Endometrial microvascular endothelial cells (primary cell): ENCODE results near the gene DPF1. TPM values are rescaled to one million over a fixed set of nuclear protein-coding genes. Genes with fewer than 3 reads are reported as not detected.
"Not testable (repeated sequence)": the region's sequence is repeated elsewhere in the genome, so short reads cannot be mapped to it uniquely, and the experiment has no call there.

Experiments used
- in situ Hi-C: cut with HindIII; loops from 2 replicates; pipeline ENCODE4 v1.10.0; 2017; ENCODE audit warnings: low sequenced_read_pairs, low pct_unique_long_range_greater_than_20kb; ENCODE audit errors: inconsistent ontology term
- total RNA-seq: library from RNA; depleted of rRNA; stranded (reverse); fragments of >200 nt; gene quantifications from one replicate; pipeline ENCODE4 v1.2.3, GENCODE V29; 2015; ENCODE audit errors: inconsistent ontology term

DPF1 gene
- total RNA-seq, result 14.9 TPM

DNA sequence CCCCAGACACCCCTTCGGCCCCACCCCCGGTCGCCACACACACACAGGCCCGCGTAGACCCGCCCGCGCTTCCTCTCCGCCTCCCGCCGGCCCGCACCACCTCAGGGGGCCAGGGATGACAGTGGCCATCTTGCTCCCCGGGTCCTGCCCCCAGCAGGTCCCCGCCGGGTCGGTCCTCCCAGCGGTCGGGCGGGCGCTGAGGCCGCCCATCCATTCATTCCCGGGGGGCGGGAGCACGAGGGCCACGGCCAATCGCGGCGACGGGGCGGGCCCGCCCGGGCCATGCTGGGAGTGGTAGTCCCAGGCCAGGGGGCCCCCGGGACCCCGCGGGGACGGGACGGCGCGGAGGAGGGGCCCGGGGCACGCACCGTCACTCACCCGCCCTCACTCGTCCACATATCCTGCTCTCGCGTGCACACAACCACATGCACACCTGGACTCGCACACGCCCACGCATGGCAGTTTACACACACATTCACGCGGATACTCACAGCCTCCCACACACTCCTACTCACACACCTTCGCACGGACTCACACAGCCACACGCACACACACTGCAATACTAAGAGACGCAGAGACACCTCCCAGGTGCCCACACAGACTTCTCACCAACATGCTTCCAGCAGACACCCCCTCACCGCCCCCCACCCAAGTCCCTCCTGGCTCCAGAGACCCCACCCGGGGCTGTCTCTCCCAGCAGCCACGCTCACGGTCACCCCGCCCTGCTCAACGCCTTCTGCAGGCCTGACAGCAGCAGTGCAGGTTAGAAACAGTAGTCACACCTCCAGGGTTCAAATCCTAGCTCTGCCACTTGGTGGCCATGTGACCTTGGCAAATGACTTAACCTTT lies at the start of gene DPF1:
Gene DPF1 (minus strand): TSS at position 209 of the 849 bp plus-strand sequence. CDS start 80 bp downstream, at position 129.
- in situ Hi-C loops, result no loop called here

DNA sequence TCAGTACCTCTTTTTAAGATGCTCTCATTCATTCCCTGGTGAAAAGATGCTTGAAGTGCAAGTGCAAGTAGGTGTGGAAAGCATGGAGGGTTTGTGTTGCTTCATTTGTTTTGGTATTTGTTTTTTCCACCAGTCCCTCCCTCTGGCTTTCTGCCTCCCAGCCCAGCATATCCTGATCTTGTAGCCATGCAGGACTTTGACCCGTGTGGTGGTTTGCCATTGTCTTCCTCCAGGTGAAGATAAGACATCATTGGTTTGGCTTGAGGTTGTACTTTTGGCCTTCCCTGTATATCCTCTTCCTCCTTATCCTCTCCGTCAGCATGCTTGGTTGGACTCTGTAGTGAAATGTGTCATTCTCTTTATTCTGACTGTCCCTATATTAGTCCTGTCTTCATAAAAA lies 49.5 kb upstream of the DPF1 start:
- in situ Hi-C loops, result no loop called here

DNA sequence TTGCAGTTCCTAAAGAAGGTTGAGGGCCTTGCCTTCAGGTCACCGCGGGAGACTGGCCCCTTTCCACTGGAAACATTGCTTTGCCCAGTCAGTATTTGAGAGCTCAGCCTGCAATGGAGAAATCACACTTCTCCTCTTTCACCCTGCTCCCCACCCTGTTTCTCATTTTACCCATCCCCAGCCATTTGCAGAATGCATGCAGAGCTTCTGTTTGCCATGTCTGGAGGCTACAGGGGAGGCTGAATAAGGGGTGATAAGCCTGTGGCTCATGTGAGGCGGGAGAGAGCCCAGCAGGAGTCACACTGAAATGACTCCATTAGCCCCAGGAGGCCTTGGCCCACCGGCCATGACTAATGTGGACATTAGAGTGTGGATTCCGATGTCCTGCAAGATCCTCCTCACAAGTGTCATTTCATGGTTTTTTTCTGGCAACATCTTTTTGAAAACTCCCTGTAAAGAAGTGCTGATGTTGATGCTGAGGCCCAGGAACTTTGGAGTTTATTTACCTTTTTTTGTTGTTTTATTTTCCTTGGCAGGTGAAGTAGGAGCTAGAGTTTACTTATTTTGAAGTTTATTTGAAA lies 46.7 kb upstream of the DPF1 start:
- in situ Hi-C loops, result no loop called here

DNA sequence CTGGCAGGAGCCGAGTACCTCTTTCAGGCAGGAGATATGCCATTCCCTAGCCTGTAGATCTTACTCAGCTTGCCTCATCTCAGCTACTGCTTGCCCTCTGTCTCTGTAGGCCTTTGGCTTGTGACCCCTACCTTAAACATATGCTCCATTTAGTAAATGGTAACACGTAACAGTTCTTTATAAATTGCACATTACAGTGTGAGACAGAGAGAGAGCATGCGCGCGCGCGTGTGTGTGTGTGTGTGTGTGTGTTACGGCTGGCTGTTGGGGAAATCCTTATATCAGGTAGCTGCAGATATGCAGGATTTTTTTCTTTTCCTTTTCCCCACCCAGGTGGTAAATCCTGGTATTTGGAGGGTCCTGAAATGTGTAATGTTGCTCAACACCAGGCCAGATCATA lies 44.5 kb upstream of the DPF1 start:
- in situ Hi-C loops, result loop anchor here (5.0 kb wide), 1 partner anchor 49 kb away; the partner anchor contains the start of genes KCNK6 and YIF1B

DNA sequence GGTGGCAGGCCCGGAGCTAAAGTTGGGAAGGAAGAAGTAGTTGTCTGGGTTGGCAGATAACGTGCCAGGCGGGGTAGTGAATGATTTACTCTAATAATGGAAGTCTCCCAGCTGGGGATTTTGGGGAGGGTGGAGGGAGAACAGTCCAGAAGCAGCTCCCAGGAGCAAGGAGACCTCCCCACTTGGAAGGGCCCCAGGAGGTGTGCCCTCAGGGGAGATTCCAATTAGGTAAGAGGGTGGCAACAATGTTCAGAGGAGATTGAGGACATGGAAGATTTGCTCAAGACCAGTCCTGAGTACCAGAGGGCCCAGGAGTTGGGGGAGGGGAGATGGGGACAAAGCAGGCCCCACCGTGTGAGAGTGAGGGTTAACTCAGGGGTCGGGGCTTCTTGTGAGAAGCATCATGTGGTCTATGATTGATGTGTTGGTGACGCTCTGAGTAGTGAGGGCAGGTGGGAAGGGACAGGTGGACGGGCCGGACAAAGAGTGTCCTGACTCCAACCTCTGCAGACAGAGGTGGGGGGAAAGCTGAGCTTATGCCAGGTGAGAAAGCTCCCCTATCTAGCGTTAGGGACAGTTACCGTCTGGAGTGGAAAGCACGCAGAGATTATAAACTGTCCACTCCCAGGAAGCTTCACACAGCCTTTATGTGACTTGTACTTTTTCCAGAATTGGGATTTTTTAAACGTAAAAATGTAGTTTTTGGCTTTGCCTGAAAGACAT lies 43.9 kb upstream of the DPF1 start:
- in situ Hi-C loops, result loop anchor here (5.0 kb wide), 1 partner anchor 49 kb away; the partner anchor contains the start of genes KCNK6 and YIF1B

DNA sequence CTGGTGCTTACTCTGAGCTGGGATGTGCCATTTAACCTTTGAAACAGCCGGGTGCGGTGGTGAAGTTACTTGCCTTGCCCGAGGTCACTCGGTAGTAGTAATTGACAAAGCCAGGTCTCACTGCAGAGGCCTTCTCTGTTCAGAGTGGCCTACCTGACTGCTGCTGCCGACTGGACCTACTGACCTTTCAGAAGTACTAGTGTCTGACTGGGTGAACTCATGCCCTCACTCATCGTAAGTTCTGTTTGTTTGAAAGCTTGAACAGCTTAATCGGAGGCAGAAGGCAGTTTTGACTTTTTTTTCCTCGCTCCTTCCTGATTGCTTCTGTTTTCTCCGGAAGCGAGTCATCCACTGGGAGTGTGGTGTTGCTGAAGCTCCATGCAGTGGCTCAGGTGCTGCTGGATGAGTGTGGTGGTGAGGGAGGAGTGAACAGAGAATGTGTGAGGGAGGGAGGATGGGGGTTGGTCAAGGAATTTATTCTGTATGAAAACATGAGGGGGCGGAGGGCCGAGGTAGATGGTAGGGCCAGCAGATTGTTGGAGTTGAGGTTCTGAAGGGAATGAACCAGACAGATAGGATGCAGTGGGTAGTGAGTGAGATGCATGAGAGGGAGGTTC lies 43.1 kb upstream of the DPF1 start:
- in situ Hi-C loops, result loop anchor here (5.0 kb wide), 1 partner anchor 50 kb away; the partner anchor contains the start of genes KCNK6 and YIF1B

DNA sequence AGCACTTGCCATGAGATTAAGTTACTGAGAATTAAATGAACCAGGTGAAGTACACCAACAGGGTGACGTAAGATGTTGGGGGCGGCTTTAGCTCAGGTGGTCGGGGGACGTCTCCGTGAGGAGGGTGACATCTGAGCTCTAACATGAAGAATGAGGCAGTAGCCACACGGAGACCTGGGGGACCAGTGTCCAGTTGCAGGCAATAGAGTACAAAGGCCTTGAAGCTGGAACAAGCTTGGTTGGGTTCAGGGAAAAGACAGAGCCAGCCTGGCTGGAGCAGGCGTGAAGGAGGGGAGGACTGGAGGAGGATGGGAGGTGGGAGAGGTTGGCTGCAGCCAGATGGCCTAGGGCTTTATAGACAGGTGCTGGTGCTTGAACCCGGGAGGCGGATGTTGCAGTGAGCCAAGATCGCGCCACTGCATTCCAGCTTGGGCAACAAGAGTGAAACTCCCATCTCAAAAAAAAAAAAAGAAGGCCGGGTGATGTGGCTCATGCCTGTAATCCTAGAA lies 42.0 kb upstream of the DPF1 start:
- in situ Hi-C loops, result loop anchor here (5.0 kb wide), 1 partner anchor 51 kb away; the partner anchor contains the start of genes KCNK6 and YIF1B

DNA sequence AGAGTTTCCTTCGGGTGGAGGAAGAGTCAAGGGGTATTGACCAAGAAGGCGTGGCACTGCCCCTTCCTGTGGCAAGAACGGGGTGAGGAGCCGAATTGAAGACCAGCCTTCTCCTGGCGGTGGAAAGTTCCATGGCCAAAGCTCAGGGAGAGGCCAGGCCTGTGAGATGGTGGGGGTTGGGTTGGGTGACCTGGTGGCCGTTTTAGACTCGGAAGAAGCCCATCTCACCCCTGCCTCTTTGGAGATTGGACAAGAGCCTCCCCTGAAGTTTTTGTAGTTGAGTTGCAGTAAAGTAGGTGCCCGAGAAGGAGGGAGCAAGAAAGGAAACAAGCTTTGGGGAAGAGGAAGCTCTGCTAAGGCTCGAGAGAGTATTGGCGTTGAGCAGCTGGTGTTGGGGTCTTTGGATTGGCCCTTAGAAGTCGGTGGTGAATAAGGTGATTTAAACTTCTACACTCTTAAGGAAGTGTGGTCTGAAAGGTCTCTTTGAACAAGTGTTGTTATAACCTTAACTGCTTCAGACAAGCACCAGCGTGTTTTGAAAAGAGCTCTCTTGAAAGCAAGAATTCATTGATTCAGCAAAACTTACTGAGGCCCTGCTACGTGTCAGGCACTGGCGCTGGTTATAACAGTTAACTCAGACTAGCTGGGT lies 41.3 kb upstream of the DPF1 start:
- in situ Hi-C loops, result loop anchor here (5.0 kb wide), 1 partner anchor 52 kb away; the partner anchor contains the start of genes KCNK6 and YIF1B

DNA sequence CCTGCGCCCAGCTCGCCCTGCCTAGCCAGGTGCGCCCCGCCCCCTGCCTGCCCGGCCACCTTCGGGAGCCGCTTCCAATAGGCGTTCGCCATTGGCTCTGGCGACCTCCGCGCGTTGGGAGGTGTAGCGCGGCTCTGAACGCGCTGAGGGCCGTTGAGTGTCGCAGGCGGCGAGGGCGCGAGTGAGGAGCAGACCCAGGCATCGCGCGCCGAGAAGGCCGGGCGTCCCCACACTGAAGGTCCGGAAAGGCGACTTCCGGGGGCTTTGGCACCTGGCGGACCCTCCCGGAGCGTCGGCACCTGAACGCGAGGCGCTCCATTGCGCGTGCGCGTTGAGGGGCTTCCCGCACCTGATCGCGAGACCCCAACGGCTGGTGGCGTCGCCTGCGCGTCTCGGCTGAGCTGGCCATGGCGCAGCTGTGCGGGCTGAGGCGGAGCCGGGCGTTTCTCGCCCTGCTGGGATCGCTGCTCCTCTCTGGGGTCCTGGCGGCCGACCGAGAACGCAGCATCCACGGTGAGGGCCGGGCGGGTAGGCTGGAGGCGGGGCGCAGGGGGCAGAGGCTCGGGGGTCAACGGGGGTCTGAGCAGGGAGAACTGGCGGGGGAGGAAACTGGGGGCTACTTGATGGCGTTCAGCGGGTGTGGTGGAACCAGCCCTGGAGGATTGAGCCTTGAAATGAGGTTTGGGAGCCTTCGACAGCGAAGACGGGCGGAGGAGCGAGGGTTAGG lies 40.6 kb upstream of the DPF1 start, which contains the start of gene SPINT2:
Gene SPINT2 (plus strand): TSS at position 88 of the 727 bp plus-strand sequence. CDS start 320 bp downstream, at position 408.
- in situ Hi-C loops, result loop anchor here (5.0 kb wide), 1 partner anchor 53 kb away; the partner anchor contains the start of genes KCNK6 and YIF1B

DNA sequence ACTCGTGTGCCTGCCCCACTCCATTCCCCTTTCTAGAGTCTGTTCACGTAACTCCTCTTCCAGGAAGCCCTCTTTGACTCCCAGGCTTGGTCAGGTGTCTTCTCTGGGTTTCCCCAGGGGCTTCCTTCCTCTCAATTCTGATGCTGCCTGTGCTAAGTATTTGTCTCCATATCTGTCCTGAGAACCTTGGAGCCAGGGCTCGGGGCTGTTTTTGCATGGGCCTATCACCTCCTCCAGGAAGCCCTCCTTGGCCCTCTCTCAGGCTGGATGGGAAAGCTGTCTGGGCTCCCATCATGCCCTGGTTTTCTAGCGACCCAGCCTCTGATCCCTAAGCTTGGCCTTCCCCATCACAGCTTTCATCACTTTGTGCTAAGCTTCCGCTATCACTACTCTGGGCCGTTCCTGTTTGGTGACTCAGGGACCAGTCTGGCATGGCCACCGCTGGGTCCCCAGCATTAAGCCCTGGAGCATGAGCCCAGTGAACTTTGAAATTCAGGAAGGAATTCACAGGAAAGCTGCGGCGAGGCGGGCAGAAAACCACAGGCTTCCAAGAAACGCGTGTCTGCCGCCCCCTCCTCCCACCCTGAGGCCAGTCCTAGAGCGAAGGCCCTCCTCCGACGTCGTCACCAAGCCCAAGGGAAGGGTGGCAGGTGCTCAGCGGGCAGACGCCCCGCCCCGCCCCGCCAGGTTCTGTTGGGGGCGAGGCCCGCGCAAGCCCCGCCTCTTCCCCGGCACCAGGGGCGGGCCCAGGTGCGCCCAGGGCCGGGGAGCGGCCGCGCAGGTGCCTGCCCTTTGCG lies 39.9 kb upstream of the DPF1 start:
- in situ Hi-C loops, result no loop called here

DNA sequence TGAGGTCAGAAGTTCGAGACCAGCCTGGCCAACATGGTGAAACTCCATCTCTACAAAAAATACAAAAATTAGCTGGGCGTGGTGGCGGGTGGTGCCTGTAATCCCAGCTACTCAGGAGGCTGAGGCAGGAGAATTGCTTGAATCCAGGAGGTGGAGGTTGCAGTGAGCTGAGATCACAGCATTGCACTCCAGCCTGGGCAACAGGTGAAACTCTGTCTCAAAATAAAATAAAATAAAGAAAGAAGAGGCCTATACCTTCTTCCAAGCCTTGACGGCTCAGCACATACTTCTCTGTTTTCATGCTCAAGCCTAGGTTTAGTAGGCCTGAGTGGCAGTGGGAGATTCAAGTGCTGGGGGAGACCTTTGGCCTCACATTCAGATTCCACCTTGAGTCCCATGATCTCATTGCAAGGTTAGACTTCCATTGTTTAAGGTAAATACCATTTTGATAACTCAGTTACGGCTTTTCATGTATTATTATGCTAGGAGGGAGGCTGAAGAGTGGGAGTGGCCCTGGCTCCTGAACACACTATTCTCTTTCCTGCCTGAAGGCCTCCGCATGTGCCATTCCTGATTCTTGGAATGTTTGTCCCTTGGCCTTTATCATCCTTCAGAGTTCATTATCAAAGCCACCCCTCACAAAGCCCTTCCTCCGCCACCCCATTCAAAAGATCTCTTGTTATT lies 38.7 kb upstream of the DPF1 start:
- in situ Hi-C loops, result no loop called here

DNA sequence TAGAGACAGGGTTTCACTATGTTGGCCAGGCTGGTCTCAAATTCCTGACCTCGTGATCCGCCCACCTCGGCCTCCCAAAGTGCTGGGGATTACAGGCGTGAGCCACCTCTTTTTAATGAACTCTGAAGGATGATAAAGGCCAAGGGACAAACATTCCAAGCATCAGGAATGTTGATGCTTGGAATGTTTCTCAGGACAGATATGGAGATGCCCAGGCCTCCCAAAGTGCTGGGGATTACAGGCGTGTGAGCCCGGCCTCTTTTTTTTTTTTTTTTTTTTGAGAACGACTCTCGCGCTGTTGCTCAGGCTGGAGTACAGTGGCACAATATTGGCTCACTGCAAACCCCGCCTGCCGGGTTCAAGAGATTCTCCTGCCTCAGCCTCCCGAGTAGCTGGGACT lies 37.9 kb upstream of the DPF1 start:
- in situ Hi-C loops, result not testable (repeated sequence)

DNA sequence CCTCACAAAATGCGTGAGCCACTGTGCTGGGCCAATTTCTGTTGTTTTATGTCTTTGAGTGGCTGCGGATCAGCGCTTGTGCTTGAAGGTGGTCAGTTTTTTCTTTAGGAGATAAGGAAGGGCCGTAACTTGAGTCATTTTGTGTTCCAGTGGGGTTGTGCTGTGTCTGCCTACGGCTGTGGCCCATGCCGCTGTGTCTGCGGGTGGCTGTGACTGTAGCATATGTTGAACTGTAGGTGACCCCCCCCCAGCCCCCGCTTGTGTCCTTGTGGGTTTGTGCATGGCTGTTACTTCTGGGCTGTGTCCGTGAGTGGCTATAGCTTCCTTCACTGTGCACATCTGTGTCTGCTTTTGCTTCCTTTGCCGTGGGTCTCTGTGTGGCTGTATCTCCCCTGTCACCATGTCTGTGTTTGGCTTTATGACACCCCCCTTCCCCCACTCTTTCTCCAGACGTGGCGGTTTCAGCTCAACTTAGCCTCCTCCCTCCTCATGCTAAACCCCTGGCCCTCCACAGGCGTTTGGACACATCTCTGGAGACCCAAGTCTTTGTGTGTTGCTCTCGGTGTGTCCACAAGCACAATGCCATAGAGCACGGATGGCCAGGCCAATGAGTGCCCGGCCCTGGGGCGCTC lies 31.5 kb upstream of the DPF1 start:
- in situ Hi-C loops, result no loop called here

DNA sequence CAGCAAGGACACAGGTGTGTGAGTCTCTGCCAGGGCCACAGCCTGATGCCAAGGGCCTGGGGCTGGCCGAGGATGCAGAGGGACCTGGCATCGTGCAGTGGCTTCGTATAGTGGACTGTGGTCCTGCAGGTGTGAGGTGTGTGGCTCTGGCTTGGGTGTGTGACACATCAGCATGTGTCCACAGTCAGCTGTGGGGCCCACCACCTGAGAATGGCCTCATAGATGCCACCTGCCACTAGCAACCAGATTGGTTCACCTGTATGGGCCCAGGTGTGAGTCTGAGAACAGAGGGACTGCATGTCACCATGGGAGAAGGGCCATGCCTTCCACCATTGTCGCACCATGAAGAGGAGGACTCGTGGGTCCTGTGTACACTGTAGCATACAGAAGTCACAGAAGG lies 29.8 kb upstream of the DPF1 start:
- in situ Hi-C loops, result no loop called here

DNA sequence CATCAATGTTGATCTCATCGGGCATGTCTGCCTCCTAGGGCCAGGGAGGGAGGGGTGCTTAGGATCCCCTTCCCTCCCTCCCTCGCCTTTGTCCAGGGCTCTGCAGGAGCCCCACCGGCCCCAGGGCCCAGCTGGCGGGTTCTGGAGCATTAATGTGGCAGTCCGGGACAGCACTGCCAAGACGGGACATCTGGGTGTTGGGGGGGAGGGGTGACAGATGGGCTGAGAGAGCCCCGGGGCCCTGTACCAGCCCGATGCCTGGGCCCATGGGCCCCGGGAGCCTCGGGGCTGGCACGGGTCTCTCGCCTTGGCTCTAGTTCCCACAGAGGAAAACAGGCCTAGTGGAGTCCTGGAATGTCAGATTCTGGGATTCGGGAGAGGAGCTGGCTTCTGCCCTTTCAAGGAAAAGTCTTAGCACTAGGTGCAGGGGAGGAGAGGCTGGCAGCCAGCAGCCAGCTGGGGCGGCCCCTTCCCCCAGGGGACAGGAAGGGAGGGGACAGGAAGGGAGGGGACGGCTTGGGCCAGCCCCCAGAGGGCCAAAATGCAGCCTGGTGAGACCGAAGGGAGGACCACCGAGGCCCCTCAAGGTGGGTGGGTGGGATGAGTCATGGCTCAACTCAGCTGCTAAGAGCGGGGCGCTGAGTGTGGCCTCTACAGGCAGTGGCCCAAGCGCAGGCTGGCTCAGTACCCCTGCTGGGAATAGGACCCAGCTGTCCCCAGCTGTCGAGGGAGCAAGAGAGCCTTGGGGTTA lies 29.1 kb upstream of the DPF1 start:
- in situ Hi-C loops, result no loop called here
